Frontal cortex (tissue), 4 donors: ENCODE results near the gene PGAP6. TPM values are rescaled to one million over a fixed set of nuclear protein-coding genes. Genes with fewer than 3 reads are reported as not detected.
"Not testable (repeated sequence)": the region's sequence is repeated elsewhere in the genome, so short reads cannot be mapped to it uniquely, and the experiment has no call there.

Experiments used
- DNase-seq, 2 donors: peaks; one replicate each; pipeline ENCODE4 v3.0.0; 2012; ENCODE audit warnings: low spot score in 2 of 2
- FAIRE-seq: peaks from 2 replicates; lab custom pipeline; 2012; peaks lifted over from hg19 to GRCh38; lab: Jason Lieb, UNC
- total RNA-seq: library from RNA; depleted of rRNA; stranded (reverse); fragments of >200 nt; gene quantifications from one replicate; pipeline ENCODE4 v1.2.3, GENCODE V29; 2014
- donor health status: control.
- donor health status: control.
- donor health status: control.

Gene PGAP6
- total RNA-seq, 1 donor from 2014 or later, result 18.8 TPM

GRCh38 chr16:353404-354290 lies 28.1 kb downstream of the PGAP6 start:
- FAIRE-seq, result no peak
- no peak for DNase-seq

GRCh38 chr16:352547-353403 lies 29.0 kb downstream of the PGAP6 start, which contains the start of gene AXIN1:
AXIN1 (minus strand) TSS chr16:352723; CDS start chr16:347025, 5,698 bp downstream.
- peak; percentile 93 to 94 for DNase-seq
- no peak for FAIRE-seq

GRCh38 chr16:351804-352520 lies 29.8 kb downstream of the PGAP6 start:
- no peak for DNase-seq
- FAIRE-seq, result no peak

DNA sequence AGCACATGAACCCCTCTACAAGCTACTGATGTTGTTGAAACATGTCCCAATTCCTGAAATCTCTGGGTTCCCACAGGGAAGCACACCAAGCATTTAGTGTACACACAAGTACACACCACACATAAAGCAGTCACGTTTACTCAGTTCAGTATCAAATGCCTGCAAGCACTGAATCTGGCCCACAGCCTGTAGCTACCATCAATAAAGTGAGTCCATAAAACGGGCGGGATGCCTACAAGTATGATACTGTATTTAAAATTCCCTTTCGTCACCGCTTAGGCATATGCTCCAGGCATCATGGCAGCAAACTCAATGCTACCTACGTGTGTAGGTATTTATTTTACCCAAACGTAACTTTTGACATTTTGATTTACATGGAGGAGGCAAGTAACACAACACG lies 31.6 kb downstream of the PGAP6 start:
- DNase-seq (no peak), FAIRE-seq (no peak)

GRCh38 chr16:349211-349610 lies 32.6 kb downstream of the PGAP6 start:
- FAIRE-seq (no peak), DNase-seq (no peak)

GRCh38 chr16:348495-348894 lies 33.3 kb downstream of the PGAP6 start:
- not testable (repeated sequence) for DNase-seq, FAIRE-seq

DNA sequence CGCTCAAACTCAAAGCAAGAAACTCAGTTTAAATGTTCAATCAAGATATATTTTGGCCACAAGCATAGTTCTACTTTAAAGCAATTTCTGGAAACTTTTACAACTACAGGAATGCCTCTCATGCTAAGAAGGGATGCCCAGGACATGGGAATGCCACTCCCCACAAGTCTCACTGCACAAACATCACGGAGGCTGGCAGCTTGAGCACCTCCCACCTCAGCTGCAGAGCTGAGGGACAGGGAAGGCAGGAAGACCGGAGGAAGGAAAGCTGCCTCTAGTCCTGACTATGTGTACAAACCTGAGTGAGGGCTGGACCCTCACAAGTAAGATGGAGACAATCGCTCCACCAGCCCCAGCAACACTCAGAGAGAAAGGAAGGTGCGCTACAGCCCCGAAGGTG lies 34.6 kb downstream of the PGAP6 start:
- FAIRE-seq, result no peak
- DNase-seq, result no peak

DNA sequence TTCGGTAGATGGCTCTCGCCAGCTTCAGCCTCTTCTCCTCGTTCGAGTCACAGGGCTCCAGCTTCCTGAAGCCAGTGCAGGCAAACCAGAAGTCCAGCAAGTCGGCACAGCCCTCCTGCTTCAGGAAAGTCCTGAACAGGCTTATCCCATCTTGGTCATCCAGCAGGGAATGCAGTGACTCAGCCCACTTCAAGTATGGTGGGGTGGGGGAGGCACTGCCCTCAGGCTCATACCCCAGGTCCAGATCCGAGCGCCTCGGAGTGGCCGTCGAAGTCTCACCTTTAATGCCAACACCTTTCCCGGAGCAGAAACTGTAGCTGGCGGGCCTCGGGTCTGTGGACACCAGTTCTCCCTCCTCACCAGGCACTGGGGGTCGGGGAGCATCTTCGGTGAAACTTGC lies 35.2 kb downstream of the PGAP6 start:
- FAIRE-seq (no peak), DNase-seq (no peak)

- DNase-seq (no peak), FAIRE-seq (no peak)
These were observed 36.0 kb downstream of the PGAP6 start for GRCh38 chr16:345772-346171.

DNA sequence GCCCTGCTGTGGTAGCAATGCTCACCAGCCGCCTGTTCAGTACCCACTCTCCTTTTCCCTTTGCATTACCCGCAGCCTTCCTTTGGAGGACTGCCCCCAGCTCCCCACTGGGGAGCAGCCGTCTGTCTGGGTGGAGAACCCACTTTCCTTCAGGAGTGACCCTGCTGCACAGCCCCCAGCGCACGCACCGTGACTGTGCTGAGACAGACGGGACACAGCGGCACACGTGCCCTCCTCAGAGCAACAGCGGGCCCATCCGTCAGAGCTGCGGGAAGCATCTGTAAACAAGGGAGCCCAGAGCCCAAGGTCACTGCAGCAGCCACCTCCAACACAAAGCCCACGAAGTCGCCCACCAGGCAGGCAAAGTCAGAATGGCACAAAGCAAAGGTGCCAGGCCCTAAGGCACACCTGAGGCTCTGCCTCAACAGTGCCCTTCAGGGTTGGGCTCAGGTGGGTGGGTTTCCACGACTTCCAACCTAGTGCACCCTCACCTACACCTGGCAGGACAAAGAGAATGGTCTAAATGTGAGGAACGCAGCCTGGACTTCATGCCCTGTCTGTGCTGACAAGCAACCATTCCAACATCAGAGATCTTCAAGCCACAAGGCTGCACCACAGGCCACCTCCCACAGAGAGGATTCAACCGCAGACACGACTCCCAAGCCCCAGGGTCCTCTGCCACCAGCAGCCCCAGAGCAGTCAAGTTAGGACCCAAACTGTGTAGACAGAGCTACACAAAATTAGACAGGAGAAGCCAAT lies 39.1 kb downstream of the PGAP6 start:
- FAIRE-seq, result no peak

GRCh38 chr16:341974-342336 lies 39.8 kb downstream of the PGAP6 start:
- not testable (repeated sequence) for DNase-seq, FAIRE-seq

More for the DNA sequence above, 39.1 kb downstream of the PGAP6 start:
- no peak for DNase-seq

DNA sequence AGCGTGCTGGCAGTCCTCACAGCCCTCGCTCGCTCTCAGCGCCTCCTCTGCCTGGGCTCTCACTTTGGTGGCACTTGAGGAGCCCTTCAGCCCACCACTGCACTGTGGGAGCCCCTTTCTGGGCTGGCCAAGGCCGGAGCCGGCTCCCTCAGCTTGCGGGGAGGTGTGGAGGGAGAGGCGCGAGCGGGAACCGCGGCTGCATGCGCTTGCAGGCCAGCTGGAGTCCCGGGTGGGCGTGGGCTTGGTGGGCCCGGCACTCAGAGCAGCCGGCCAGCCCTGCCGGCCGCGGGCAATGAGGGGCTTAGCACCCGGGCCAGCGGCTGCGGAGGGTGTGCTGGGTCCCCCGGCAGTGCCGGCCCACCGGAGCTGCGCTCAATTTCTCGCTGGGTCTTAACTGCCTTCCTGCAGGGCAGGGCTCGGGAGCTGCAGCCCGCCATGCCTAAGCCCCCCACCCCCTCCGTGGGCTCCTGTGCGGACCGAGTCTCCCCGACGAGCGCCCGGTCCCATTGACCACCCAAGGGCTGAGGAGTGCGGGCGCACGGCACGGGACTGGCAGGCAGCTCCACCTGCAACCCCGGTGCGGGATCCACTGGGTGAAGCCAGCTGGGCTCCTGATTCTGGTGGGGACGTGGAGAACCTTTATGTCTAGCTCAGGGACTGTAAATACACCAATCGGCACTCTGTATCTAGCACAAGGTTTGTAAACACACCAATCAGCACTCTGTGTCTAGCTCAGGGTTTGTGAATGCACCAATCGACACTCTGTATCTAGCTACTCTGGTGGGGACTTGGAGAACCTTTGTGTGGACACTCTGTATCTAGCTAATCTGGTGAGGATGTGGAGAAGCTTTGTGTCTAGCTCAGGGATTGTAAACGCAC lies 40.4 kb downstream of the PGAP6 start:
- not testable (repeated sequence) for FAIRE-seq

GRCh38 chr16:340370-341091 lies 41.2 kb downstream of the PGAP6 start:
- DNase-seq (no peak), FAIRE-seq (no peak)

More for the DNA sequence above, 40.4 kb downstream of the PGAP6 start:
- DNase-seq, result not testable (repeated sequence)

DNA sequence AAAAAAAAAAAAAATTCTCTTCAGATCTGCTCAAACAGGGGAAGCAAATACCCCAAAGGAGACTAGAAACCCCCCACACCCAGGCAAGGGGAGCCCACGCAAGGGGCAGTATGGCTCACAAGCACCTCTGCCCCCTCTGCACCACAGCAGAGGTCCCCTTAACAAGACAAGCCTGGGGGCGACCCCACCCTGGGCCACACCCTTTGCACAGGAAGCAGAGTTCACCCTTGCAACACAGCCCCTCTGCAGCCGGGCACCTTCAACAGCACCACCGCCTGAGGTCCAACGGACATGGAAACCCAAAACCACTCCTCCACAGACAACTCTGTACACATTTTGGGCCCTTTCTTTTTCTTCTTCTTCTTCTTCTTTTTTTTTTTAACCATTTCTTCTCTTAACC lies 42.1 kb downstream of the PGAP6 start:
- no peak for DNase-seq
- no peak for FAIRE-seq

GRCh38 chr16:337975-338575 lies 43.7 kb downstream of the PGAP6 start:
- FAIRE-seq (no peak), DNase-seq (no peak)

GRCh38 chr16:337437-337836 lies 44.3 kb downstream of the PGAP6 start:
- FAIRE-seq, result no peak
- no peak for DNase-seq

- DNase-seq, result no peak
- FAIRE-seq, result no peak
These were observed 45.5 kb downstream of the PGAP6 start for GRCh38 chr16:336269-336668.
